ENCODE results near the gene EPN3. TPM values are rescaled to one million over a fixed set of nuclear protein-coding genes. Genes with fewer than 3 reads are reported as not detected.
A peak's percentile ranks its signal among the peaks of the same experiment; 100 is the strongest.

Gene EPN3
- total RNA-seq, 1 donor from 2014 or later = 19.9 TPM

- H3K4me1 ChIP-seq = peaks cover 60% of the 10 kb centered on the region
These were observed 52.8 kb downstream of the EPN3 start for GRCh38 chr17:50585346-50585745.

GRCh38 chr17:50585891-50586290, 53.4 kb downstream of the EPN3 start:
- H3K4me3 ChIP-seq = no peak overlapping the region
- H3K36me3 ChIP-seq = no peaks in the 10 kb centered on the region
- no peak for DNase-seq
- H3K27ac ChIP-seq (replicated peaks) = peak overlapping the region; percentile 81
- H3K27me3 ChIP-seq (ENCODE audit: low read depth) = no peaks in the 10 kb centered on the region
- intact Hi-C loops (cut with micrococcal nuclease) = no loop called here
- peaks cover 63% of the 10 kb centered on the region for H3K4me1 ChIP-seq
- no peaks in the 10 kb centered on the region for H3K9me3 ChIP-seq (replicated peaks)
- no peak for TF ChIP-seq CTCF (IDR thresholded peaks at IDR 0.05; ENCODE audit: borderline replicate concordance)

More at GRCh38 chr17:50585346-50585745, 52.8 kb downstream of the EPN3 start:
- Histone ChIP-seq H3K27ac (replicated peaks) (peak overlapping the region; percentile 81), H3K36me3 (no peaks in the 10 kb centered on the region), H3K27me3 (ENCODE audit: low read depth) (no peaks in the 10 kb centered on the region), H3K9me3 (replicated peaks) (no peaks in the 10 kb centered on the region), H3K4me3 (no peak overlapping the region)
- no peak for TF ChIP-seq CTCF (IDR thresholded peaks at IDR 0.05; ENCODE audit: borderline replicate concordance)
- DNase-seq = no peak
- intact Hi-C loops (cut with micrococcal nuclease) = no loop called here

GRCh38 chr17:50586421-50587247, 54.1 kb downstream of the EPN3 start:
- Histone ChIP-seq H3K4me3 (no peak overlapping the region), H3K27me3 (ENCODE audit: low read depth) (no peaks in the 10 kb centered on the region), H3K9me3 (replicated peaks) (no peaks in the 10 kb centered on the region), H3K27ac (replicated peaks) (peak overlapping the region; percentile 3), H3K36me3 (no peaks in the 10 kb centered on the region), H3K4me1 (peaks cover 63% of the 10 kb centered on the region)
- intact Hi-C loops (cut with micrococcal nuclease) = no loop called here
- TF ChIP-seq CTCF (IDR thresholded peaks at IDR 0.05; ENCODE audit: borderline replicate concordance) = no peak
- no peak for DNase-seq

- Histone ChIP-seq H3K9me3 (replicated peaks) (no peaks in the 10 kb centered on the region), H3K36me3 (no peaks in the 10 kb centered on the region), H3K27ac (replicated peaks) (peak overlapping the region; percentile 3), H3K4me3 (no peak overlapping the region), H3K27me3 (ENCODE audit: low read depth) (no peaks in the 10 kb centered on the region), H3K4me1 (peaks cover 56% of the 10 kb centered on the region)
- DNase-seq = no peak
- TF ChIP-seq CTCF (IDR thresholded peaks at IDR 0.05; ENCODE audit: borderline replicate concordance) = no peak
- intact Hi-C loops (cut with micrococcal nuclease) = no loop called here
These were observed 55.0 kb downstream of the EPN3 start for GRCh38 chr17:50587571-50587970.

- peak overlapping the region; percentile 66 for H3K27ac ChIP-seq (replicated peaks)
- H3K27me3 ChIP-seq (ENCODE audit: low read depth) = no peaks in the 10 kb centered on the region
- H3K9me3 ChIP-seq (replicated peaks) = no peaks in the 10 kb centered on the region
- H3K4me3 ChIP-seq = no peak overlapping the region
- intact Hi-C loops (cut with micrococcal nuclease) = no loop called here
- peaks cover 56% of the 10 kb centered on the region for H3K4me1 ChIP-seq
- DNase-seq = peak; percentile 38
- no peak for TF ChIP-seq CTCF (IDR thresholded peaks at IDR 0.05; ENCODE audit: borderline replicate concordance)
- H3K36me3 ChIP-seq = no peaks in the 10 kb centered on the region
These were observed 56.0 kb downstream of the EPN3 start for GRCh38 chr17:50588391-50589049.
